Activated T-helper 1 cell treated with anti-CD3 and anti-CD28 coated beads, Interleukin-2, amount 50 U/mL, for 16 hours (primary cell): ENCODE results near the gene TMA7.

ENCODE experiments used
- DNase-seq, 2 donors: peaks; one replicate each; pipeline ENCODE4 v3.0.0-alpha.2; 2020; ENCODE audit warnings: low read depth in 1 of 2, low spot score in 1 of 2

Gene TMA7

GRCh38 chr3:48408823-48409281, 31.2 kb upstream of the TMA7 start:
- peak in 1 of 2 donors; percentile 2 for DNase-seq

DNA sequence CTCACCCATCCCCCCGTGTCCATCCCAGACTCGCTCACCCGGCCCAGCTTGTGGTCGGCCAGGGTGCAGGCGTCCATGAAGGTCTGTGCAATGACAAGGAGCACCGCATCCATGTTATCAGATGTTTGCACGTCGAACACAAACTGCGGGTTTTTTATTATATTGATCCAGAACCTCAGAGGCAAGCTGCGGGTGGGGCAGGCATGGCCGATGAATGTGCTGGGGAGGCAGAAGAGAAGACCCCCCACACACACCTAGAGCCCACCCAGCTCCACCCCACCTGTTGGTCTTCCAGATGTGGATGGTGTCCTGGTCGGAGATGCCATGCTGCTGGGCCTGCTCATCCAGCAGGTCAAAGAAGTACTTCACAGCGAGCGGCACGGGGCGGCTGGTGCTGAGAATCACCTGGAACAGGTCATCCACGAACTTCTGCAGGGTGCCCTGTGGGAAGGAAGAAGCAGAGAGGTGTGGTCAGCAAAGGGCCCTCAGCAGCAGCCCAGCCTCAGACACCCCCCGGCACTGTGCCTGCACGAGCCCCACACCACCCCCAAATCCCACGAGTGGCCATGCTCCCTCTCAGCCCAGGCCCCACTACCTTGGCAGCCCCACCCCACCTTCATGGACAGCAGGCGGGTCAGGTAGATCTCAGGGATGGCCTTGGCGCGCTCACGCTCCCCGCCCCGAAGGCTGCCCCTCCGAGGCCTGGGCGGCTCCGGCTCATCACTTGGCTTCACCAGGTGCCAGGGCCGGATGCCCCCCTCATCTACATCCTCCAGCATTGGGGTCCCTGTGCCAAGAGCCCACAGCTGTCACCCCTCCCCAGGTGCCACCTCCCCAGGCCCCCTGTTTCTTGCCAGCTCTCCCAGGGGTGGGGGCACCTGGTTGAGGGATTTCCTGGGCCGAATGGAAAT, 30.5 kb upstream of the TMA7 start:
- DNase-seq, result no peak

DNA sequence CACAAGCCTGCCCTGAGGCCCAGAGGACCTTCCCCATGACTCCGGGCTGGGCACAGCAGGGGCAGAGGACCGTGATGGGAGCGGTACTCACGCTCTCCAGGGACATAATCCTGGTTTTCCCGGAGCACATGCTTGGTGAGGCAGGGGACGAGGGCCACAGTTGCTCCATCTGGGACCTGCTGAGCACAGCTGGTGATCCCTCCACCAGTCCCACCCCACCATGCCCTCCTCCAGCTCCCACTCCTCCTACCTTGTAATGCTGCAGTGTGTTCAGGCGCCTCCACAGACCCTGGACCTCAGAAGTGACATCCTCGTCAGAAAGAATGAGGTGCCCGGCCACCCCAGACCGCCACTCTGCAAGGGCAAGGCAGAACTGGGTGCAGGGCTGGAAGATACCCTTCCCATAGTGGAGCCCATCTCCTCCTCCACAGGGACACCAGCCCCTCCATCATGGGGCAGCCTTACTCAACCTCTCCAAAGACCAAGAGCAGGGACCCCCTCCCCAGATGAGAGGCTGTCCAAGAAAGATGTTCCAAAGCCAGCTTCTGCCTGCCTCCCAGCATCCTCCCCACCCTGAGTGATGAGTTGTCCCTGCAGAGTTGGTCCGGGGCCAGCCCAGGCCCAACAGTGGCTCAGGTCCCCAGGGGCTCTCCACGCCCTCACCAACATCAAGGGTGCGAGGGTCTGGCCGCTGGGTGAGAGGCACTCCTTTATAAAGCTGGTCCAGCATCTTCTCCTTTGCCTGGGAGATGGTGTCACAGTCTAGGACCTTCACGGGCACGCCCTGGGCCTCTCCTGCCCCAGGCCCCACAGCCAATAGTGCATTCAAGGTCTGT, 29.6 kb upstream of the TMA7 start:
- DNase-seq, result no peak

GRCh38 chr3:48411041-48411588, 28.9 kb upstream of the TMA7 start:
- DNase-seq, result no peak

- no peak for DNase-seq
Measured at GRCh38 chr3:48411606-48412374, 28.3 kb upstream of the TMA7 start.

DNA sequence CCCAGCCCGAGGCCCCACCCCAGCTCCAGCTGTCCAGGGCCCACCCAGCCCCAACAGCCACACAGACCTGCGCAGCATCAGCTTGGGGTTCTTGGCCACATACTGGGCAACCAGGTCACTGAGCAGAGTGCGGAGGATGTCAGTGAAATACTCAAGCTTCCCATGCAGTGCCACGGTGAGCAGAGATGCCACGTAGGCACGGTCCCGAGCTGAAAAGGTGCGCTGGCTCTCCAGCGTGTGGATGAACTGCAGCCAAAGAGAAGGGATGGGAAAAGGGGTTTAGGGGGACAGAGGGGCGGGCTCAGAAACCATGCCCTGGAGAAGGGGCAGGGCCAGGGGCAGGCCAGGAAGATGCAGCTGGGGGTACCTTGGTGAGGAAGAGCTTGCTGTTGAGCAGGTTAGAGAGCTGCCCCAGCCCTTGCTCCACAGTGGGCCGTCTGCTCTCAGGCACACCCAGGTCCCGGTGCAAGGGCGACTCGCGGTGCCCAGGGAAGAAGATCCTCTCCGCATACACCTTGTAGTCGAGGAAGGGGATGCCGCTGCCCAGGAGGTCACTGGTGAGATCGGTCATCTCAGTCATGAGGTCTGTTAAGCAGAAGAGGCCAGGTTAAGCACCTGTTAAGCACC, 27.6 kb upstream of the TMA7 start:
- DNase-seq, result no peak

- DNase-seq, result no peak
Measured at GRCh38 chr3:48413086-48413485, 27.0 kb upstream of the TMA7 start.

DNA sequence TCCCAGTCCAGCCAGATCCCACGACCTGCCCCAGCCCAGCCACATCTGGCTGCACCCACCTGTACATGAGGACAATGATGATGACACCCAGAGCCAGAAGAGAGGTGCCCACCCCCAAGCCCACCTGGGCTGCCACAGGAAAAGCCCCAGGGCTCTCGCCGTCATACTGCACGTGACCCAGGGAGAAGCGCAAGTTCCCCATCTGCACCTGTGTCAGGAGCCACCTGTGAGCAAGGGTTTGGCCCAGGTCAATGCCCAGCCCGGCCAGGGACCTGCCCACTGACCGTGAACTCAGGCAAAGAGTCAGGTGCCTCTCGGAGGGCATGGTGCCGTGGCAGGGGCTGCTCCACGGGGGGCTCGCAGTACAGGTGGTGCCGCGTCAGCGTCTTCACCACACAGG, 26.4 kb upstream of the TMA7 start:
- no peak for DNase-seq

- DNase-seq, result no peak
Measured at GRCh38 chr3:48414376-48415250, 25.4 kb upstream of the TMA7 start.

DNA sequence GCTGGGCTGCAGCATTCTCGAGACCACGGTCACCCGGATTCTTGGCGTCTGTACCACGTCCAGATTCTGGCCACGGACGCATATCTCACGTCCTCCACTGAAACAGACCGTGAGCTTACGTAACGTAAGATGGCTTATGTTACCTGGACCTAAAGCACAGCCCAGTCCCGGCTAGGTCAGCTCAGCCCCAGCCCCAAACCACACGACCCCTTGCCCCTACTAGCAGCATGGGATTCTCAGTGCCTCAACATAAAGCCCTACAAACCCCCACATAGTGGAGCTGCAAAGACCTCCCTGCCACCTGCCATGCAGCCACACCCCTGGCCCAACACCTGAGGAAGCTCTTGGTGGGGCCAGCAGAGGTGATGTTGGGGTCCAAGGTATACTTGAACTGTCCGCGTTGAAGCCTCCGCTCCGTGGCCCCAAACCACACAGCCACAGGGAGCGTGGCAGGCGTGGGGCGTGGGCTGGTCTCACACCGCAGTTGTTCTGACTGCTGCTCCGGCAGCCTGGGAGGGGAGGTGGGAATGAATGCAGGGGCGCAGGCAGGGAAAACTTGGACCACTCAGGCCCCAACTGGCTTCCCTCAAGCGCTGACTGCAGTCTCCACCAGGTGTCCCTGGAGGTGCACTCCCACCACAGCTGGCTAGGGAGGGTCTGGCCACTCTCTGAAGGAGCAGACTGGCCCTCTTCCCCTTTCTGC, 24.7 kb upstream of the TMA7 start:
- DNase-seq, result no peak

GRCh38 chr3:48416091-48416505, 24.0 kb upstream of the TMA7 start:
- DNase-seq, result no peak

GRCh38 chr3:48416546-48416945, 23.5 kb upstream of the TMA7 start:
- no peak for DNase-seq

DNA sequence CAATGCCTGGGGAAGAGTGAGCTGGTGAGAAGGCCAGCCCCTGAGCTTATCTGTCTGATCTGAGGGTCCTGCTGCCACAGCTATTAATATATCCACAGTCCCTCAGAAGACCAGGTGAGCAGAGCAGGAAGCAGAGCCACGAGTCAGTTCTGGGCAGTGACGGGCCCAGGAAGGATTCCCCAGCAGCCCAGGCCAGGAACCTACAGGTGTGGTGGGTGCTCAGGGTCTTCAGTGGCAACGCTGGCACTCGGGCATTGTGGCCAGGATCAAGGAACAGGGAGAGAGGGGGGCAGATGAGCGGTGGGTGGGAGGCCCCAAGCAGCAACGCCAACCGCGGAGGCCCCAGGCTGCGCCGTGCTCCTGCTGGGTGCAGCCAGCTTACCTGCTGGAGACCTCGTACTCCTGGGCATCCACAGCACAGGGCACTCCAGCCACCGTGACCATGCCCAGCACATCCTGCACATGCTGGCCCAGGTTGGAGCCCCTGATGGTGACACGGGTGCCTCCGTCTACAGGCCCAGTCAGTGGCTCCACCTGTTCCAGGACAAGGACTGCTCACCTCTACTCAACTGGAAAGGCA, 22.4 kb upstream of the TMA7 start:
- DNase-seq, result no peak

- no peak for DNase-seq
Measured at GRCh38 chr3:48418140-48418539, 21.9 kb upstream of the TMA7 start.

DNA sequence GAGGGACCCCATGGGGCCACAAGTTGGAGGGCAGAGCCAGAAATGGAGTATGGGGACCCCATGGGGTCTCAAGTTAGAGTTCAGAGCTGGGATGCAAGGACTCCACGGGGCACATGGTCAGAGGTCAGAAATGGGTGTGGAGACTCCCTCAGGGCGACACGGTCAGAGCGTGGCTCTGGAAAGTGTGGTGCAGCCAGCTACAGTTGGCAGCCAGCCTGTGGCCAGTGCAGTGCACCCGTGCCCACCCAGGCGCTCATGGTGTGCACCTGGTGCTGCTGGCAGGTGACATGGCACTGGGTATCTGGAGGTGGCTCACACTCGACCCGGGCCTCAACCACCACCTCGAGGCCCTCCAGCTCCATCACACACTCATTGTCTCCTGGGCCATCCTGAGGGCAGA, 21.4 kb upstream of the TMA7 start:
- DNase-seq, result no peak

DNA sequence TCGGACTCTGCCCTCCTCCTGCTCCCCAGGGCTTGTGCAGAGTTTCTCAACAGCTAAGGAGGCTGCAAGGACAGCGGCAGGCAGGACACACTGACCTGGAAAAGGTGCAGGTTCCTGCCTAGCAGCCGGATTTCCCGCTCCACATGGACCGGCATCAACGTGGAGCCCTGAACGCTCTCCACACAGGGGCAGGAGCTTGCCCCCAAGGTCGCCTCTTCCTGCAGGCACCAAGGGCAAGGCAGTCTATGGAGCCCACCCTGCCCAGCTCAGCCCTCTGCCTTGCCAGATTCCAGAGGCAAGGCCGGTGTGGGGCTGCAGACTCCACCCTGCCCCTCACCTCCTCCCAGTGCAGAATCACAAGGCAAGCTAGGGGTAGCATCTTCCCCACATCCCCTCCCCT, 20.9 kb upstream of the TMA7 start:
- no peak for DNase-seq

- no peak for DNase-seq
Measured at GRCh38 chr3:48419597-48419996, 20.5 kb upstream of the TMA7 start.

DNA sequence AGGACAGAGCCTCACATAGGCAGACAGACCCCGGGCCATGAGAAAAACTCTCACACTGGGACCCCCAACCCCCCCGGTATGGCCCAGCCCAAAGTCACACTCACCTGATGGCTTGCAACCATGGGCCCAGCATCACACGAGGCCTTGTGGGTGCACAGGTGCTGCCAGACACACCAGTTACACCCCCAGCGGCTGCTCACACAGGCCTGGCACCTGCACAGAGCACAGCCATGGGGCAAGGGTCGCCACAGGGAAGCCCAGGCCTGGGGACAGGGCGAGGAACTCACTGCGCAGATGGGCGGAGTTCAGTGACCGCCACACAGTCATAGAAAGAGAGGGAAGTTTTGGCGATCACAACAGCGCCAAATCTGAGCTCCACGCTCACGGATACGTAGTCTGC, 19.5 kb upstream of the TMA7 start:
- DNase-seq, result no peak

GRCh38 chr3:48422272-48422671, 17.8 kb upstream of the TMA7 start:
- no peak for DNase-seq
